RCC 7860 (cell line): ENCODE measurements around the gene UBALD2.
"Not testable (repeated sequence)": the region's sequence is repeated elsewhere in the genome, so short reads cannot be mapped to it uniquely, and the experiment has no call there.

ENCODE experiments used
- DNase-seq: peaks from one replicate; pipeline ENCODE4 v3.0.0-alpha.2; 2015; ENCODE audit warnings: low spot score
- FAIRE-seq: peaks from 2 replicates; lab custom pipeline; 2012; peaks lifted over from hg19 to GRCh38; lab: Jason Lieb, UNC

UBALD2 gene

GRCh38 chr17:76263896-76264295, 1.3 kb upstream of the UBALD2 start:
- no peak for FAIRE-seq

GRCh38 chr17:76264425-76264754, 758 bp upstream of the UBALD2 start:
- no peak for DNase-seq
- no peak for FAIRE-seq

More at GRCh38 chr17:76263896-76264295, 1.3 kb upstream of the UBALD2 start:
- DNase-seq = no peak

GRCh38 chr17:76265624-76266243, 586 bp downstream of the UBALD2 start:
- DNase-seq (peak; percentile 5), FAIRE-seq (no peak)

GRCh38 chr17:76266244-76266938, 1.2 kb downstream of the UBALD2 start:
- DNase-seq = peak; percentile 15
- no peak for FAIRE-seq

DNA sequence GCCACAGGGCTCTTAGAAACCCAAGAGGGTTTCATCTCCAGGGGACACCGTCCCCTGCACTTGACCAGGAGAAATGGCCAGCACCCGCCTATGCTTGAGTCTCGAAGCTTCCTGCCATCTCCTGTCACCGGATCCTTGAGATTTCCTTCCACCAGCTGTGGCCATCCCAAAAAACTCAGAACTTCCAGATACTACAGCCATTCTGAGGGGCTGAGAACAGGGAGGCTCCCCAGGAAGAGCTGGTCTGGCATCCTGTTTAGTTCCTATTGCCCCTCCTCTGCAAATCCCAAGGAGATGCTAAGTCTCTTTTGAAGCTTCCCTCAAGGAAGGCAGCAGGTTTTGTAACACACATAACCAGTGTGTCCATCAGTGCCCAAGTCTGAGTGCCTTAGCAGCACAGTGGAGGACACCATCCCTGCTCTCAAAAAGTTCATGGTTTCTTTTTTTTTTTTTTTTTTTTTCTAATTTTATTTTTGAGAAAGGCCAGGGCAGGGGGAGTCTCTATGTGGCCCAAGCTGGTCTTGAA, 2.0 kb downstream of the UBALD2 start:
- FAIRE-seq (no peak), DNase-seq (no peak)

GRCh38 chr17:76267581-76268001, 2.4 kb downstream of the UBALD2 start:
- not testable (repeated sequence) for DNase-seq, FAIRE-seq

DNA sequence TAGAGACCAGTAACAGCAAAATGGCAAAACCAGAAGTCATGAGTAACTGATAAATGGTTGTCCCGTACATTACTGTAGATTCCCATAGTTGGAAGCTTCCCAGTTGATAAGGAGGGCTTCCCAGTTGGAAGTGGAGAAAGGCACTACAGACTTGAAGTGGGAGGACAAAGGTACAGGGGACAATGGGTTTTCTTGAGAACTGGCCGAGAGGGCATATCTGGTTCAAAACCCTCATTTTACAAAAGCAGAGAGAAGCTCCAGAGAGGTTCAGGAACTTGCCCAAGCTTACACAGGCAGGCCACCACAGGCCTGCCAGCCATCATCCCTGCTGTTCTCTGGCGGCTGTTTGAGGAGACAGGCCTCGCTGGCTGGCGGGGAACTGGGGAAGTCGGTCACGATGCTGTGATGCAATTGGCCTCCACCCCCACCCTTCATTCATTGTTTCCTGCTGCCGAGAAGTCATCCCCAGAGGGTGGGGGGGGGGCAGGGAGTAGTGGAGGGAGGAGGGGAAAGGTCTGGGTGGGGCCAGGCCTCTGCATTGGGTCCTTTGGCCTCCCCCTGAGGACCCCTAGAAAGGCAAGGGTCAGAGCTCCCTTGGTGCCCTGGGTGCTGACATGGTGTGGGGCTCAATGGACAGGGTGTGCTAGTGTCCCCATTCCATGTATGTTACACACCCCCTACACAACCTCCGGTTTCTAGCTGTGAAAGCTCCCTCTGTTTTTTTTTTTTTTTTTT, 3.0 kb downstream of the UBALD2 start:
- DNase-seq = no peak
- no peak for FAIRE-seq

GRCh38 chr17:76268991-76269981, 4.1 kb downstream of the UBALD2 start:
- FAIRE-seq (no peak), DNase-seq (no peak)

DNA sequence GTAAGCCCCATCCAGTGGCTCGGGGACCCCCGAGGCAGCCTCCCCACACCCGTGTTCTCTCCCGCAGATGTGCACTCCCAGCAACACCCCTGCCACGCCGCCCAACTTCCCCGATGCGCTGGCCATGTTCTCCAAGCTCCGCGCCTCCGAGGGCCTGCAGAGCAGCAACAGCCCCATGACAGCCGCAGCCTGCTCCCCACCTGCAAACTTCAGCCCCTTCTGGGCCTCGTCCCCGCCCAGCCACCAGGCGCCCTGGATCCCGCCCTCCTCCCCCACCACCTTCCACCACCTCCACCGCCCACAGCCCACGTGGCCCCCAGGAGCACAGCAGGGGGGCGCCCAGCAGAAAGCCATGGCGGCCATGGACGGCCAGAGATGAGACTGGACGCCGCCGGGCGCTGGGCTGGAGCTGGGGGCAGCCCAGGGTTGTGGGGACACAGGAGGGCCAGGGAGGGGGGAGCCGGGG, 5.0 kb downstream of the UBALD2 start:
- DNase-seq = no peak
- FAIRE-seq = no peak

DNA sequence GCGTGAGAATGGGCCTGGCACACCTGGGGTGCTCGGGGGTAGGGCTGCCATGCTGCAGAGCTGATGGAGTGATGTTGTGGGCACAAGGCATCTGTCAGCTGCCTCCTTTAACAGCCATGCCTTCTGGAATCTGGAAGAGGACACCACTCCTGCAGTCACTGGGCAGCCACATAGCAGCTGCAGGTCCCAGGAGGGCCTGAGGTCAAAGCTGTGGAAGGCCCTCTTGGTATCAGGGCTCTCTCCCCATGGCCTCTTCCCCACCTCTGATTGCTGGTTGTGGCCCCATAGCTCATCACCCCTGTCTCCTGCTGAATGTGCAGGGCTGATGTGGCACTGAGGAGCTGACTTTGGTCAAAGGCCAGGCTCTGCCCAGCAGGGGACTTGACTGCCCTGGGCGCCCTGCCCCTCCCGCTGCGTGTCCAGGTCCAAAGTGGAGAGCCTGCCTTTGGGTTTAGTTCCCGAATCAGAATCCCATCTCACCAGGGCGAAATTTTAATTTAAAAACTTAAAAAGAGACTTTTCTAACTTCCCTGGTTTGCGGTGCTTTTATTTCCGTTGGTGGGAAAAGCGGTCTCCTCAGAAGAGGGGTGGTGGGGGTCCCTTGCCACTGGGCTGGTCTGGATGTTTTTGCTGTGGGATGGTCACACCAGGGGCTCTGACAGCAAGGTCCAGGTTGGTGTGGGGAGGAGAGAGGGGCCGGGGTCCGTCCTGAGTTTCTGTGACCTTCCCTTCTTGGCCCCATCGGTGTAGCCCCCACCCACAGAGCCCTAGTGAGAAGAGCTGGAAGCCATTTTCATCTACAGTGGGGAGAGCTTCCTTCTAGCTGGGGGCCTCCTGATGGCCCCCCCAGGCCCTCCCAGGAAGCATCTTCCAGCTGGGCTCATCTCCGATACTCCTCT, 5.9 kb downstream of the UBALD2 start:
- DNase-seq = no peak
- no peak for FAIRE-seq

DNA sequence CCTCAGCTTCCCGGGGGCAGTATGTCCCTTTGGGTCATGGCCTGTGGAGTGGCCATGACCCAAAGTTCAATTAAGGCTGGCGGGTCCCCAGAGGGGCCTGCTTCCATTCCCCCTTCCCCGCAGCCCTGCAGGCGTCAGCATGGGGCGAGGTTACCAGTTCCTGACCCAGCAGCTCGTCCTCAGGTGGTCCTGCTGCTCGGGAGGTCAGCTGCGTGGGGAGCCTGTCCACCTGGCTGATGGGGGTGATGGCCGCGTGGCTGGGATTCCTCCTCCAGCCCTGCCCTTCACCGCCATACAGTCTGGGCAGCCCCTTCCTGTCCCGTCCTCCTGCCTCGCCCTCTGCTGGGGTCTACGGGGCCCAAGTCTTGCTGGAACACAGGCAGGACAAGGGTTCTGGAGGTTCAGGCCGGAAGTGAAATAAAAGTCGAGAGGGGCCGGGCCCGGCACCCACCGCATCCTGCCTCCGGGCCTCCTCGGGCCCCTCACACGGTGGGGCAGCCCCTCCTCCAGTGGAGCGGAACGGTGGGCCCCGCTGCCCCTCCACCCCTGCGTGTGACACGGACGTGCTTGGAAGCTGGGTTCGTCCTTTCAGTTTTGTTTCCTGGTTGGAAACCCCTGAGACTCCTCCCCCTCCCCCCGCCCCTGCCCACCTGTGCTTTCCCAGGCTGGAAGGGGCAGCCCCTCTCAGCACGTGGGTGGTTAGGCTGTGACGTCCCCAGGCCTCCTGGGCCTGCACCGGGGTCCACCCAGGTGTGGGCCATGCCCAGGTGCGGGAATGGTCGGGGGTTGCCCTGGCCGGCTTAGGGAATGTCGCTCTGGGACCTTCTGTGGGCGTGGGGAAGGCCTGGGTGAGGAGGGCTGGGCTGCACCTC, 6.8 kb downstream of the UBALD2 start:
- DNase-seq = no peak
- no peak for FAIRE-seq

DNA sequence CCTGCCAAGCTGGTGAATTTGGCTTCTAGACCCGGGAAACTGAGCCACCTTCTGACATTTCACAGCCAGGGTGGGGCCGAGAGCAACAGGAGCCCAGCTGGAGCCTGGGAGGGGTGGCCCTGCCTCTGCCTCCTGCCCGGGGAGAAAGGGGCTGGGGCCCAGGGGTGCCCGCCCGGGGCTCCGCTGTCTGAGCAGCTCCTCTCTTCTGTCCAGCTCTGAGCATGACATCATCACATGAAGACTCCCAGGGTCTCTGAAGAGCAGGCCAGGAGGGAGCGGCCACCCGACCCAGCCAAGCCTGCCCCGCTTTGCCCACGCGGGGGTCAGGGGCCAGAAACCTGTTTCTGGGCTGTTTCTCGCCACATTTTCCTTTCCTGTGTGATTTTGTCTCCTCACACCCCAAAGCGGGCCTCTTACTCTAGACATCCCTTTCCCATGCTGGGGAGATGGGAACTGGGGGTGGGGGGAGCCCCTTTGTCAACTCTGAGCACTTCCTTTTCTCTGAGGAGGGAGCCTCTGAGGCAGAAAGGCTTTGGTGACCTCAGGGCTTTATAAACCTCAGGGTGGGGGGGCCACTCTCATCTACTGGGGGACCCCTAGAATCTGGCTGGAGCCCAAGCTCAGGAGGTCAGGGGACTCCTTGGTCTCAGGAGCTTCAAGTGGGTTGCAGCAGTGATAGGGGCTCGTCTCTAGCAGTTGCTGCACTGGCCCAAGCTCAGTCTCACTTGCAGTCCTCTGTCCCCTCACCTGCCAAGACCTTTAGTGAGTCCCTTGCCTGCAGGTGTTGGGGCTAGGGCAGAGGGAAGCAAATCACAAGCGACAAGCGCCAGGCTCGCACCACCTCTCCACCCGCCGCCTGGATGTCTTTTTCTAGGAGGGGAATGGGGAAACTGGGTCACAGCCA, 7.6 kb downstream of the UBALD2 start:
- DNase-seq = no peak

DNA sequence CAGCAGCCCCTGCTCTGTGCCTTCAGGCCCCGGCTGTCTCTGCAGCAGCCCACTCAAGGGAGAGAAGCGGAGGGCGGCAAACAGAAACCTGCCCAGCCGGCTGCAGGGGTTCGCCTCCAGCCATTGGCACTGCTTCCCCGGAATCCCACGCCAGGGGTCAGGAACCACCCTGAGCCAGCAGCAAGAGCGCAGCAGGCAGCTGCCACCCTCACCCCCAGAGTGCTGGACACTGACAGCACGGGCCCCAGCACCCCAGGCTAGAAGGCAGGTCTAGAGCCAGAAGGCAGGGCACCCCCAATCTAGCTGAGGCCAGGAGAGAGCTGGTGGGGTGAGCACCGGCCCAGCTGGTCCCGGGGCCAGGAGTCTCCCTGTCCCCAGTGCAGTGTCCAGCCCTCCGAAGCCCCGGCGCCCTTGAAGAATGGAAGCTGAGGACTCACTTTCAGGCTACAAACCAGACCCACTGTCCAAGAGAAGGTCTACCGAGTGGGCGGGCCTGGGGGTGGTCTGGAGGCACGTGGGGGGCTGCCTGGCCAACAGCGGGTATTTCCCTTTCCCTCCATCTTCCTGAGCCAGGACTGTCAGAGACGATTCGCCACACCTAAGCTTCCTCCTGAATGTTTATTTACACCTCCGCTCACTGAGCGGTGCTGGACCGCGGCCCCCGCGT, 8.4 kb downstream of the UBALD2 start:
- DNase-seq = no peak
- FAIRE-seq = no peak

More for the DNA sequence above, 7.6 kb downstream of the UBALD2 start:
- FAIRE-seq = no peak

DNA sequence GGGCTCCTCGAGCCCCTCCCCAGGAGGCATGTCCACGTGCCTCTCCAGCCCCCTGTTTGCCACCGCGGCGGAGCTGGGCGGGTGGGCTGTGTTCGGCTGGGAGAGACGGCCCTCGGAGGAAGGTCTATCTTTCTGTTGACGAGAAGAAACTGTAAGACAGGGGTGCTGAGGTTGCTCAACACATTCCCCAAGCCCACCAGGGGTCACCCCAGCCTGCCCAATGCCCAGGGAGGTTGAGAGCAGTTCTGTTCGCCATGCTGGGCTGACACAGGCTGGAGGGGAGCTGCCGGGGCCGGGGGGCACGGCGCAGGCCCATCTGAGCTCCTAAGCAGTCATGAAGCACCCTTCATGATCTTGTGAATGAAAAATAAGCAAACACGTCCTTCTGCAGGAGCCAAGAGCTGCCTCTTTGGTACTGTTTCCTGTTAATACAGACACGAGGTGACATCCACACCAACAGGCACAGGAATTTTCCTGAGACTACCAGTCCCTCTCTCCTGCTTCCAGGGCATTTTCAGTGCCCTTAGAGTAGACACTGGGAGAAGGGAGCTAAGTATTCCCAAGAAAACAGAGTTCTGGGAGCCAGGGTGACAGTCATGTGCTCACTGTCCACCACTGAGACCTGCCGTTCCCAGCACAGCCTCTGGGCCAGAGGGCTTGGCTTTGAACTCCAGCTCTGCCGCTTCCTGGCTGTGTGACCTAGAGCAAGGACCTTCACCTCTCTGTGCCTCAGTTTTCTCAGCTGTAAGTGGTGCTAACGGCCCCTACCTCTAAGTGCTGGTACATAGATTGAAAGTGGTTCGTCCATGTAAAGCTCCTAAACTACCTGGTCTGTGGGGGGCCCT, 9.2 kb downstream of the UBALD2 start:
- no peak for DNase-seq
- no peak for FAIRE-seq

DNA sequence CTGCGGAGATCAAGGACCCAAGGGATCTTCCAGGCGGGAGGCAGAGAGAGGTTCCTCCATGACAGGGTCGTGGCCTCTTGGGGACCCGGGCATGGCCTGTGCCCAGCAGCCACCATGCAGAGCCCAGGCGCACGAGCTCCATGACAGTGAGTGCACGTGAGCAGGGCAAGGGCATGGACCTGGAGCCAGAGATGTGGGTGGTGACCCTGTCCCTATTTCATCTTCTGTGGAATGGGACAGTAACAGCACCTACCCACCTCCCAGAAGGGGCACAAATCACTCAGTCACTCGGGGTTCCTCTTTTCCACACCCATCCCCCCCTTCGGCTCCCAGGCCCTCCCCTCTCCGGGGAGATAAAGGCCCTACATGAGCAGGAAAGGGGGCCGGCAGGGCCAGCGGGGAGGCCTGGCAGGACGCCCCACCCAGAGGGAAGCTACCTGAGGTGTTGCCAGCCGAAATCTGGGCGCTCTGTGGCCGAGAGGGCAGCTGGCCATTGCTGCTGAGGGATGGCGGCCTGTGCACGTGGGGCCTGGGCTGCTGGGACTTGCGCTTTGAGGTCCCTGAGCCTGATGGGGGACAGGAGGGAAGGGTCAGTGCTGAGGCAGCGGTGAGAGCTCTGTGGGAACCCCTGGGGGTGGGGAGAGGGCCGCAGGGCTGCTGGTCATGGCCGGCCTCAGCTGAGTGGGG, 10.4 kb downstream of the UBALD2 start:
- DNase-seq (no peak), FAIRE-seq (no peak)

DNA sequence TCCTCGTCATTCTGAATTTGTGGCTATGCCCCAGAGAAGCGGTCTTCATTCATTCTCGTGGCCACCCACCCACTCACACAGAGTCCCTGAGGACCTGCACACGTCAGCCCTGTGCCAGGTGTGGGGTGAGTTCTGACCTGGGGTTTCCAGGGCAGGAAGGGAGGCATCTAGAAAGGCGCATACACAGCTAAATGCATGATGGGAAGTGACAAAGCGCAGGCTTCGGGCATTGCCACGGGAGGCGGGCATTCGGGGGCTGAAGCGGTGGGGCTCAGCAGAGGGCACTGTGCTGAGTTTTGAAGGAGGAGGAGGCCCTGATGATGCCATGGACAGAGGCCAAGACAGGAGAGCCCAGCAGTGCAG, 10.9 kb downstream of the UBALD2 start:
- no peak for DNase-seq
- FAIRE-seq = no peak
